Esophagus squamous epithelium (tissue), 5 donors: ENCODE results near the gene SIPA1. TPM values are rescaled to one million over a fixed set of nuclear protein-coding genes. Genes with fewer than 3 reads are reported as not detected.
"Not testable (repeated sequence)": the region's sequence is repeated elsewhere in the genome, so short reads cannot be mapped to it uniquely, and the experiment has no call there.

ENCODE experiments used
- DNase-seq: peaks from one replicate; lab custom pipeline; 2025; lab: John Stamatoyannopoulos, UW
- H3K27ac ChIP-seq, 4 donors: fragments of 200-600 bp; sonication (generic); one replicate each; pipeline ENCODE4 v1.5.1; 2016 to 2019; ENCODE audit warnings: mild to moderate bottlenecking in 1 of 4
- H3K27me3 ChIP-seq, 4 donors: fragments of 200-600 bp; sonication (generic); 1 replicate in 3 of 4; 2 replicates in 1 of 4; pipeline versions ENCODE4 v1.5.1 to v1.6.0; 2017 to 2021; ENCODE audit warnings: antibody characterized with exemption in 1 of 4
- H3K36me3 ChIP-seq, 3 donors: fragments of 200-600 bp; sonication (generic); one replicate each; pipeline ENCODE4 v1.5.1; 2016 to 2019
- H3K4me1 ChIP-seq, 3 donors: fragments of 200-600 bp; sonication (generic); one replicate each; pipeline ENCODE4 v1.5.1; 2017 to 2019
- H3K4me3 ChIP-seq, 4 donors: fragments of 200-600 bp; sonication (generic); 1 replicate in 3 of 4; 2 replicates in 1 of 4; pipeline ENCODE4 v1.5.1; 2016 to 2019; ENCODE audit warnings: mild to moderate bottlenecking in 2 of 4, moderate library complexity in 1 of 4
- H3K9me3 ChIP-seq, 3 donors: fragments of 200-600 bp; sonication (generic); one replicate each; pipeline ENCODE4 v1.5.1; 2016 to 2019
- CTCF ChIP-seq, 6 experiments: fragments of 450-650 bp in 4 of 6; fragments of 200-600 bp in 2 of 6; sonication (generic) in 2 of 6; IDR thresholded peaks; one replicate each; pipeline ENCODE4 v1.5.1; 2016 to 2019; ENCODE audit warnings: antibody characterized with exemption in 6 of 6, mild to moderate bottlenecking in 4 of 6, moderate library complexity in 4 of 6
- POLR2A ChIP-seq, 4 donors: fragments of 450-650 bp; IDR thresholded peaks; one replicate each; pipeline ENCODE4 v1.6.1; 2017; ENCODE audit warnings: antibody characterized with exemption in 4 of 4, mild to moderate bottlenecking in 4 of 4, moderate library complexity in 3 of 4
- WGBS, 2 donors: methylation state at CpG; one replicate each; pipeline ENCODE4 v1.1.5; 2018; 5-methylcytosine and 5-hydroxymethylcytosine counted together
- intact Hi-C: fragments of 100-400 bp; cut with DNase I; formaldehyde crosslinking; loops from one replicate; pipeline ENCODE4 v1.15.0; 2022
- total RNA-seq, 4 donors: library from RNA; depleted of rRNA; stranded (reverse); fragments of >200 nt; gene quantifications; one replicate each; pipeline ENCODE4 v1.1.0, GENCODE V29; 2016
- donor health status: DM: yes; HTN: yes; CAD: no.

Gene SIPA1
- total RNA-seq, 4 donors from 2014 or later: 7.8 to 29.2 (median 27.5) TPM

GRCh38 chr11:65663639-65664200 is 25.8 kb downstream of the SIPA1 start:
- no peak for DNase-seq
- Histone ChIP-seq H3K9me3 (no peaks in the 10 kb centered on the region), H3K27me3 (no peaks in the 10 kb centered on the region), H3K4me1 (peaks cover 26 to 50% (median 30%) of the 10 kb centered on the region in 3 donors), H3K4me3 (peak overlapping the region; percentile 65 to 92 (median 85)), H3K36me3 (peaks cover 18 to 30% (median 19%) of the 10 kb centered on the region in 3 donors), H3K27ac (peak overlapping the region; percentile 96 to 99 (median 97))
- TF ChIP-seq POLR2A (IDR thresholded peaks at IDR 0.05): no peak
- no peak for TF ChIP-seq CTCF (IDR thresholded peaks at IDR 0.05)
- intact Hi-C loops: no loop called here
- WGBS, 2 donors: 0 to 1% methylated on average over 5 to 9 of the region's 15 CpGs

GRCh38 chr11:65672180-65672860 is 34.4 kb downstream of the SIPA1 start:
- no peak overlapping the region for H3K4me3 ChIP-seq
- TF ChIP-seq POLR2A (IDR thresholded peaks at IDR 0.05) (no peak), CTCF (IDR thresholded peaks at IDR 0.05) (no peak)
- intact Hi-C loops: no loop called here
- no peak for DNase-seq
- no peaks in the 10 kb centered on the region for H3K27me3 ChIP-seq
- H3K27ac ChIP-seq: no peak overlapping the region
- no peaks in the 10 kb centered on the region for H3K36me3 ChIP-seq
- H3K9me3 ChIP-seq: no peaks in the 10 kb centered on the region
- H3K4me1 ChIP-seq: no peaks in the 10 kb centered on the region

GRCh38 chr11:65672982-65673381 is 35.1 kb downstream of the SIPA1 start:
- TF ChIP-seq POLR2A (IDR thresholded peaks at IDR 0.05) (no peak), CTCF (IDR thresholded peaks at IDR 0.05) (no peak)
- H3K9me3 ChIP-seq: no peaks in the 10 kb centered on the region
- 89% methylated on average over 2 of the region's 2 CpGs for WGBS, 2 donors
- H3K4me3 ChIP-seq: no peak overlapping the region
- H3K27me3 ChIP-seq: no peaks in the 10 kb centered on the region
- intact Hi-C loops: no loop called here
- no peaks in the 10 kb centered on the region for H3K36me3 ChIP-seq
- no peak overlapping the region for H3K27ac ChIP-seq
- DNase-seq: no peak
- H3K4me1 ChIP-seq: no peaks in the 10 kb centered on the region

- Histone ChIP-seq H3K9me3 (no peaks in the 10 kb centered on the region), H3K27me3 (no peaks in the 10 kb centered on the region), H3K4me1 (no peaks in the 10 kb centered on the region), H3K27ac (no peak overlapping the region), H3K4me3 (no peak overlapping the region), H3K36me3 (no peaks in the 10 kb centered on the region)
- intact Hi-C loops: no loop called here
- no peak for DNase-seq
- TF ChIP-seq CTCF (IDR thresholded peaks at IDR 0.05) (no peak), POLR2A (IDR thresholded peaks at IDR 0.05) (no peak)
- 74 to 100% methylated on average over 2 to 5 of the region's 5 CpGs for WGBS, 2 donors
Measured at GRCh38 chr11:65680192-65680743, 42.4 kb downstream of the SIPA1 start.

- 78 to 85% methylated on average over 3 to 6 of the region's 6 CpGs for WGBS, 2 donors
Measured at GRCh38 chr11:65683480-65683879, 45.6 kb downstream of the SIPA1 start.

More at GRCh38 chr11:65683480-65683879, 45.6 kb downstream of the SIPA1 start:
- H3K4me1 ChIP-seq, H3K4me3 ChIP-seq, H3K36me3 ChIP-seq, DNase-seq, intact Hi-C loops, H3K27me3 ChIP-seq, H3K27ac ChIP-seq, H3K9me3 ChIP-seq: not testable (repeated sequence)
